ENCODE measurements around the gene SCN11A. TPM values are rescaled to one million over a fixed set of nuclear protein-coding genes. Genes with fewer than 3 reads are reported as not detected.

Gene SCN11A
- total RNA-seq, 1 experiment from 2014 or later = 0.13 TPM

GRCh38 chr3:39086144-39086543 lies 34.4 kb upstream of the SCN11A start (continued):
- TF ChIP-seq FOXP4 (CRISPR knock-in tag; IDR thresholded peaks at IDR 0.05) = no peak

- ATAC-seq (no peak), DNase-seq (ENCODE audit: low spot score) (no peak)
- Mint-ChIP-seq H3K27me3 (ENCODE audit: low read depth) (no peaks in the 10 kb centered on the region), H3K4me3 (no peak overlapping the region), H3K36me3 (peaks cover 34% of the 10 kb centered on the region), H3K27ac (no peak overlapping the region), H3K4me1 (no peaks in the 10 kb centered on the region), H3K9me3 (no peaks in the 10 kb centered on the region)
- POLR2A ChIA-PET = no interaction called here
- CTCF ChIA-PET = interaction anchor here (0.7 kb wide), 1 partner anchor 18 kb away, joined by 3 read pairs; no protein-coding TSS in a partner anchor
- TF ChIP-seq CREM (CRISPR knock-in tag; IDR thresholded peaks at IDR 0.05) (no peak), FOXP4 (CRISPR knock-in tag; IDR thresholded peaks at IDR 0.05) (no peak), SOX15 (CRISPR knock-in tag; IDR thresholded peaks at IDR 0.05) (no peak)
Measured at GRCh38 chr3:39082666-39083313, 31.0 kb upstream of the SCN11A start.

- no peaks in the 10 kb centered on the region for H3K27me3 Mint-ChIP-seq (ENCODE audit: low read depth)
- H3K4me1 Mint-ChIP-seq = no peaks in the 10 kb centered on the region
- CTCF ChIA-PET = interaction anchor here (0.6 to 1.1 kb wide), 2 partner anchors 11 to 208 kb away, joined by 4 read pairs; no protein-coding TSS in a partner anchor
- peaks cover 40% of the 10 kb centered on the region for H3K36me3 Mint-ChIP-seq
- DNase-seq (ENCODE audit: low spot score) (no peak), ATAC-seq (no peak)
- POLR2A ChIA-PET = no interaction called here
- no peak overlapping the region for H3K4me3 Mint-ChIP-seq
- H3K9me3 Mint-ChIP-seq = no peaks in the 10 kb centered on the region
- H3K27ac Mint-ChIP-seq = no peak overlapping the region
- no peak for TF ChIP-seq MAX (CRISPR knock-in tag; IDR thresholded peaks at IDR 0.05)
- no peak for TF ChIP-seq RELA (CRISPR knock-in tag; IDR thresholded peaks at IDR 0.05; ENCODE audit: borderline replicate concordance)
- no peak for TF ChIP-seq ARID4B (CRISPR knock-in tag; IDR thresholded peaks at IDR 0.05; ENCODE audit: borderline replicate concordance)
- no peak for TF ChIP-seq GRHL2 (CRISPR knock-in tag; IDR thresholded peaks at IDR 0.05; ENCODE audit: insufficient replicate concordance, severe bottlenecking)
- TF ChIP-seq RORB (CRISPR knock-in tag; IDR thresholded peaks at IDR 0.05) = no peak
- TF ChIP-seq CDX4 (CRISPR knock-in tag; IDR thresholded peaks at IDR 0.05; ENCODE audit: borderline replicate concordance) = no peak
- no peak for TF ChIP-seq SOX15 (CRISPR knock-in tag; IDR thresholded peaks at IDR 0.05)
- no peak for TF ChIP-seq GTF2I (CRISPR knock-in tag; conservative IDR thresholded peaks at IDR 0.05)
- TF ChIP-seq ZNF425 (CRISPR knock-in tag; conservative IDR thresholded peaks at IDR 0.05) = no peak
- TF ChIP-seq FOXP4 (CRISPR knock-in tag; IDR thresholded peaks at IDR 0.05) = no peak
- no peak for TF ChIP-seq ZNF263 (CRISPR knock-in tag; IDR thresholded peaks at IDR 0.05; ENCODE audit: low read depth)
- no peak for TF ChIP-seq NR3C1 (CRISPR knock-in tag; conservative IDR thresholded peaks at IDR 0.05; ENCODE audit: low read depth)
- no peak for TF ChIP-seq ZNF396 (CRISPR knock-in tag; IDR thresholded peaks at IDR 0.05; ENCODE audit: borderline replicate concordance)
- no peak for TF ChIP-seq ZNF317 (CRISPR knock-in tag; IDR thresholded peaks at IDR 0.05; ENCODE audit: borderline replicate concordance, low read depth)
- TF ChIP-seq USF2 (CRISPR knock-in tag; IDR thresholded peaks at IDR 0.05) = no peak
Measured at GRCh38 chr3:39080026-39080425, 28.3 kb upstream of the SCN11A start.

All from WTC11 (cell line).